Pancreas (tissue), 10 donors: ENCODE results near the gene STX11. TPM values are rescaled to one million over a fixed set of nuclear protein-coding genes. Genes with fewer than 3 reads are reported as not detected.

ENCODE experiments used
- ATAC-seq, 4 donors: fragments of 200-7000 bp; cut with Tn5 transposase; one replicate each; pipeline versions ENCODE4 v1.8.0 to v1.9.1; 2020; ENCODE audit warnings: mild to moderate bottlenecking in 4 of 4, moderate library complexity in 4 of 4
- DNase-seq, 6 donors: peaks; one replicate each; pipeline ENCODE4 v3.0.0-alpha.2; 2020
- FAIRE-seq: peaks from 2 replicates; lab custom pipeline; 2012; peaks lifted over from hg19 to GRCh38; lab: Jason Lieb, UNC
- H3K27ac ChIP-seq, 4 donors: fragments of 200-600 bp; sonication (generic); 1 replicate in 3 of 4; 2 replicates in 1 of 4; pipeline versions ENCODE4 v1.5.0 to v1.8.0; 2020
- H3K27me3 ChIP-seq, 4 donors: fragments of 200-600 bp; one replicate each; pipeline ENCODE4 v1.8.0; 2021
- H3K36me3 ChIP-seq, 3 donors: fragments of 200-600 bp; sonication (generic) in 1 of 3; one replicate each; pipeline versions ENCODE4 v1.5.0 to v1.8.0; 2020 to 2021
- H3K4me1 ChIP-seq, 3 donors: fragments of 200-600 bp; one replicate each; pipeline ENCODE4 v1.8.0; 2021
- H3K4me3 ChIP-seq, 4 donors: fragments of 200-600 bp; sonication (generic) in 2 of 4; one replicate each; pipeline versions ENCODE4 v1.5.0 to v1.8.0; 2020 to 2021
- H3K9me3 ChIP-seq, 4 donors: fragments of 200-600 bp; one replicate each; pipeline ENCODE4 v1.8.0; 2021
- WGBS, 2 donors: extraction: QIAGEN DNeasy Blood & Tissue Kit; methylation state at CpG; one replicate each; pipeline ENCODE4 v1.1.7; 2013; 5-methylcytosine and 5-hydroxymethylcytosine counted together
- intact Hi-C, 3 donors: fragments of 100-400 bp; cut with DNase I; formaldehyde crosslinking; loops; one replicate each; pipeline versions ENCODE4 v1.11.1 to v1.14.2; 2022
- polyA plus RNA-seq, 2 donors: library from polyadenylated mRNA; stranded (reverse); fragments of 200-250 nt; gene quantifications; one replicate each; pipeline ENCODE4 v1.2.3, GENCODE V29; 2013
- total RNA-seq, 6 donors: library from RNA; stranded (reverse); fragmentation: NEBNext Ultra II Directional in 4 of 6; extraction: Animal tissue kit (Norgen Biotek cat#: 25700) in 4 of 6; gene quantifications; one replicate each; pipeline versions ENCODE4 v1.2.1 to v1.2.4, GENCODE V29; 2021 to 2023
- TF ChIP-seq, protein P1 (sequence below), 4 donors: fragments of 200-600 bp; sonication (generic) in 3 of 4; IDR thresholded peaks; one replicate each; pipeline versions ENCODE4 v1.5.0 to v1.8.0; 2021; ENCODE audit warnings: antibody characterized with exemption in 4 of 4
- donor health status: healthy with polysubstance abuse.
- donor health status: DM: no; HTN: no; CAD: no; lungs with moderate emphysema.
- donor health status: DM: no; HTN: no; CAD: no.
- donor health status: control.
- donor health status: control.
- donor health status: Bipolar disorder and iron deficiency.
- donor health status: DM: yes; HTN: yes; CAD: no.
- donor health status: DM: no; HTN: no; CAD: no.
- donor health status: DM: no; HTN: no; CAD: no.
- donor health status: DM: yes; HTN: yes; CAD: no.

STX11 gene
- total and polyA plus RNA-seq, 8 donors: 0.47 to 2.6 (median 1.1) TPM

DNA sequence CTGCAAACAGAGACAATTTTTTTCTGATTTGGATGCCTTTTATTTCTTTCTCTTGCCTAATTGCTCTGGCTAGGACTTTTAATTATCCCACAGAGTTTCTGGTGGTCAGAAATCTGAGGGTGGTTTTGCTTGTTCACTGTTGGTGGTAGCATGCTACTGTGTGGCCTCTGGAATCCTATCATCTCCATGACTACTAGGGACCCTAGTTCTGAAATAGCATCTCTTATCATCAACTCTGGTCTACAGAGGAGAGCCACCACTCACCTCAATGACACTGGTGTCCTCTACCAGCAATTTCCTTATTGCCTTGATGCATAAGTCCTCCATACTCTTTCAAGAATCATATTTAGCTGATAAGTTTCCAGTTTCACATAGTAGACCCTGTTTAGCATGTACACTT, 27.5 kb upstream of the STX11 start:
- Histone ChIP-seq H3K27ac (no peak overlapping the region), H3K9me3 (no peaks in the 10 kb centered on the region), H3K4me1 (peaks cover 0 to 3% (median 0%) of the 10 kb centered on the region in 3 donors), H3K36me3 (no peaks in the 10 kb centered on the region), H3K27me3 (no peaks in the 10 kb centered on the region), H3K4me3 (no peak overlapping the region)
- DNase-seq (no peak), ATAC-seq (no peak), FAIRE-seq (no peak)
- intact Hi-C loops: no loop called here
- TF ChIP-seq, protein P1, sequence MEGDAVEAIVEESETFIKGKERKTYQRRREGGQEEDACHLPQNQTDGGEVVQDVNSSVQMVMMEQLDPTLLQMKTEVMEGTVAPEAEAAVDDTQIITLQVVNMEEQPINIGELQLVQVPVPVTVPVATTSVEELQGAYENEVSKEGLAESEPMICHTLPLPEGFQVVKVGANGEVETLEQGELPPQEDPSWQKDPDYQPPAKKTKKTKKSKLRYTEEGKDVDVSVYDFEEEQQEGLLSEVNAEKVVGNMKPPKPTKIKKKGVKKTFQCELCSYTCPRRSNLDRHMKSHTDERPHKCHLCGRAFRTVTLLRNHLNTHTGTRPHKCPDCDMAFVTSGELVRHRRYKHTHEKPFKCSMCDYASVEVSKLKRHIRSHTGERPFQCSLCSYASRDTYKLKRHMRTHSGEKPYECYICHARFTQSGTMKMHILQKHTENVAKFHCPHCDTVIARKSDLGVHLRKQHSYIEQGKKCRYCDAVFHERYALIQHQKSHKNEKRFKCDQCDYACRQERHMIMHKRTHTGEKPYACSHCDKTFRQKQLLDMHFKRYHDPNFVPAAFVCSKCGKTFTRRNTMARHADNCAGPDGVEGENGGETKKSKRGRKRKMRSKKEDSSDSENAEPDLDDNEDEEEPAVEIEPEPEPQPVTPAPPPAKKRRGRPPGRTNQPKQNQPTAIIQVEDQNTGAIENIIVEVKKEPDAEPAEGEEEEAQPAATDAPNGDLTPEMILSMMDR (IDR thresholded peaks at IDR 0.05): no peak

DNA sequence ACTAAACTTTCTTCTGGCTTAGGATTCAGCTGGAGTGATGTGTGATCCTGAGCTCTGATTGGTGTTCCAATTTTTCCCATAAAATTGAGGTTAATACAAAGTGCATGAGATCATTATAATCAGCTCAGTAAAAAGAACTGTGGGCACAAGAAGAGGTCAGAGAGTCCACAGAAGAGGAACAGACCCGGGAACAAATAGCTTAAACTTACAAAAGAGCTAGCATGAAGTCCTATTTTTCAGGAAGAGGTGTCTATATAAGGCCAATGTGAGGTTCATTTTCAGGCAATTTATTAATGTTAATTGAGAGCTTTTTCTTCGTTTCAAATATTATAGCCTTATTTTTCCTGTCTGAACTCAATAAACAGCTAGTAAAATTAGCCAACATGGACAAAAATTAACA, 26.9 kb upstream of the STX11 start:
- TF ChIP-seq, protein P1 (IDR thresholded peaks at IDR 0.05): no peak
- no peak overlapping the region for H3K4me3 ChIP-seq
- ATAC-seq (no peak), DNase-seq (no peak), FAIRE-seq (no peak)
- no peaks in the 10 kb centered on the region for H3K9me3 ChIP-seq
- no peaks in the 10 kb centered on the region for H3K36me3 ChIP-seq
- H3K27me3 ChIP-seq: no peaks in the 10 kb centered on the region
- 50 to 52% methylated on average over 2 of the region's 2 CpGs for WGBS, 2 donors
- no peak overlapping the region for H3K27ac ChIP-seq
- intact Hi-C loops: no loop called here
- H3K4me1 ChIP-seq: peaks cover 0 to 3% (median 0%) of the 10 kb centered on the region in 3 donors

DNA sequence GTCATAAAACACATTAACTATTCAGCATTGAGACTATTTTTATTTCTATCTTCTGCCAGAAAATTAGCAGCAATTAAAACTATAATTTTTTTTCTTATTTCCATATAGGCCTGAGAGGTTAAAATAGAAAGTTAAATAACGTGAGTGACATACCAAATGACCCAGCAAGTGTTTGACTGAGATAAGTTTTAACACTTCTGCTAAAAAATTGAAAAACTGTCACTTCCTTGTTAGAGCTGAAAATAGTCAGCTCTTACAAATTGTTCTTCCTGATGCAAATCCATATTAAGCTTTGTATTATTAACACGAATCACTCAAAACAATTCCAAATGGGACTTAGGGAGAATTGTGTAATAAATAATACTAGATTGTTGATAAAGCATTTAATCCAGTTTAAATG, 26.5 kb upstream of the STX11 start:
- 30 to 34% methylated on average over 2 of the region's 2 CpGs for WGBS, 2 donors
- intact Hi-C loops: no loop called here
- TF ChIP-seq, protein P1 (IDR thresholded peaks at IDR 0.05): no peak
- DNase-seq (no peak), FAIRE-seq (no peak), ATAC-seq (no peak)
- Histone ChIP-seq H3K9me3 (no peaks in the 10 kb centered on the region), H3K4me3 (no peak overlapping the region), H3K27me3 (no peaks in the 10 kb centered on the region), H3K27ac (no peak overlapping the region), H3K36me3 (no peaks in the 10 kb centered on the region), H3K4me1 (peaks cover 0 to 3% (median 0%) of the 10 kb centered on the region in 3 donors)

DNA sequence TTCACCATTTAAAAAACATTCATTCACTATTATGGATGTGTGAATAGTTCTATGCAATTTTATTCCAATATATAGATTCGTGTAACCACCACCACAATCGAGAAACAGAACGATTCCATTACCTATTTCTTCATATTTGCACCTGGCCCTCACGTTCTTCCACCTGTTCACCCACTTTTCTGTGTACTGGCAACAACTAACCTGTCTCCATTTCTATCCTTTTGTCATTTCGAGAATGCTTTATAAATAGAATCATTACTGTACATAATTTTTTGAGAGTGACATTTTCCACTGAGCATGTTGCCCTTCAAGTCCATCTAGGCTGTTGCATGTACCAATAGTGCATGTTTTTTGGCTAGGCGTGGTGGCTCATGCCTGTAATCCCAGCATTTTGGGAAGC, 23.2 kb upstream of the STX11 start:
- peaks cover 0 to 3% (median 0%) of the 10 kb centered on the region in 3 donors for H3K4me1 ChIP-seq
- no peak overlapping the region for H3K4me3 ChIP-seq
- no peaks in the 10 kb centered on the region for H3K27me3 ChIP-seq
- no peaks in the 10 kb centered on the region for H3K36me3 ChIP-seq
- no peak for ATAC-seq
- 78 to 82% methylated on average over 6 of the region's 6 CpGs for WGBS, 2 donors
- intact Hi-C loops: no loop called here
- FAIRE-seq: no peak
- H3K27ac ChIP-seq: no peak overlapping the region
- TF ChIP-seq, protein P1 (IDR thresholded peaks at IDR 0.05): no peak
- no peaks in the 10 kb centered on the region for H3K9me3 ChIP-seq
- no peak for DNase-seq

DNA sequence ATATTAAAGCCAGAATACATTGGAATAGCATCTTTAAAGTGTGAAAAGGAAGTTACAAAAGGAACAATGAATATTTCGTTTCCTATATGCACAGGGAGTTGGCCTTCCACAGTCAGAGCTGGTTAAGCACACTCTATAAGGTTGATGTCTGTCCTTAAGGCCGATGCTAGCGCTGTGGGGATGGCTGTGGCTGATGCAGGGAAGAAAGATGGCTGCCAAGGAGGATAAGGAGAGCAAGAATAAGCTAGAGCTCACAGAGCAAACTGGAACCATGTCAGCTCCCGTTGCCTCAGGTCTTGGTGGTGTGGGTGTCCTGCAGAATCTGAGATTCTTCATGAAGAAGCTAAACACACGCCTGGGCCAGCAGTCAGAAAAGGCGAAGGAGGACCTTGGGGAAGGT, 20.8 kb upstream of the STX11 start:
- 82 to 85% methylated on average over 6 of the region's 6 CpGs for WGBS, 2 donors
- Histone ChIP-seq H3K4me1 (no peaks in the 10 kb centered on the region), H3K27ac (no peak overlapping the region), H3K9me3 (no peaks in the 10 kb centered on the region), H3K27me3 (no peaks in the 10 kb centered on the region), H3K36me3 (no peaks in the 10 kb centered on the region), H3K4me3 (no peak overlapping the region)
- FAIRE-seq (no peak), DNase-seq (no peak), ATAC-seq (no peak)
- intact Hi-C loops: no loop called here
- TF ChIP-seq, protein P1 (IDR thresholded peaks at IDR 0.05): no peak
